HG03520 (cell line): ENCODE measurements around the gene RAPH1.
A peak's percentile ranks its signal among the peaks of the same experiment; 100 is the strongest.
"Not testable (repeated sequence)": the region's sequence is repeated elsewhere in the genome, so short reads cannot be mapped to it uniquely, and the experiment has no call there.

Experiments used
- ATAC-seq: cut with Tn5 transposase; IDR thresholded peaks from one replicate; pipeline ENCODE4 v1.9.1; 2021; ENCODE audit warnings: mild to moderate bottlenecking, moderate library complexity; ENCODE audit not compliant: unreplicated experiment

RAPH1 gene

GRCh38 chr2:203547356-203547755 lies 12.3 kb upstream of the RAPH1 start:
- ATAC-seq, result no peak

DNA sequence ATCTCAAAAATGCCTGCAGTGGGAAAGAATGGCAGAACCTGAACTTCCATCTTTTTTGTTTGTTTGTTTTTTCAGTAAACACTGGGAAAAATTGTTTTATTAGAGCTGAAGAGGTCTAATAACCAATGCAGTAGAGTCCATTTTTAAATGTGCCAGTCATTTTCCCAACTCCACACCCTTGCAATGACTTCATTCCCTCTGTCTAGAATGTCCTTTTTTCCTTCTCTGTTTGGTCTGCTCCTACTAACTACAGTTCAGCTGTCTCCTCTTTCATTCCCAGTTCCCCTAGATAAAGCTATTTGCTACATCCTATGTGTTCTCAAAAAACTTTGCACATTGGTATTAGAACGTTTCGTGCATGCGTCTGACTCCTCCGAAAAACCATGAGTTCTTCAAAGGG lies 9.3 kb upstream of the RAPH1 start:
- no peak for ATAC-seq

- ATAC-seq, result no peak
Observed at GRCh38 chr2:203543898-203544328, 8.8 kb upstream of the RAPH1 start.

- not testable (repeated sequence) for ATAC-seq
Observed at GRCh38 chr2:203540598-203540997, 5.5 kb upstream of the RAPH1 start.

DNA sequence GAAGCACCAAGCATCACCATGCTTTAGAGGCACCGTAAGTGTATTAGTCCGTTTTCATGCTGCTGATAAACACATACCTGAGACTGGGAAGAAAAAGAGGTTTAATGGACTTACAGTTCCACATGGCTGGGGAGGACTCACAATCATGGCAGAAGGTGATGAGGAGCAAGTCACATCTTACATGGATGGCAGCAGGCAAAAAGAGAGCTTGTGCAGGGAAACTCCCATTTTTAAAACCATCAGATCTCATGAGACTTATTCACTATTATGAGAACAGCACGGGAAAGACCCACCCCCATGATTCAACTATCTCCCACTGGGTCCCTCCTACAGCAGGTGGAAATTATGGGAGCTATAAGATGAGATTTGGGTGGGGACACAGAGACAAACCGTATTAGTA lies 3.1 kb upstream of the RAPH1 start:
- not testable (repeated sequence) for ATAC-seq

DNA sequence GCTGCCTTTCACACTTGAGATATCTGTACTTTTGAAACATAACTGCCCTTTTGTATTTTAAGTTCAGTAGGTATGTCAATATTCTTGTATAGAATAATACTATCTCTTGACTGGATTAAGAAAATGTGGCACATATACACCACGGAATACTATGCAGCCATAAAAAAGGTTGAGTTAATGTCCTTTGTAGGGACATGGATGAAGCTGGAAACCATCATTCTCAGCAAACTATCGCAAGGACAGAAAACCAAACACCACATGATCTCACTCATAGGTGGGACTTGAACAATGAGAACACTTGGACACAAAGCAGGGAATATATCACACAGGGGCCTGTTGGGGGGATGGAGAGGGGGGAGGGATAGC lies 1.5 kb upstream of the RAPH1 start:
- ATAC-seq, result not testable (repeated sequence)

- no peak for ATAC-seq
Observed at GRCh38 chr2:203535784-203536585, 884 bp upstream of the RAPH1 start.

DNA sequence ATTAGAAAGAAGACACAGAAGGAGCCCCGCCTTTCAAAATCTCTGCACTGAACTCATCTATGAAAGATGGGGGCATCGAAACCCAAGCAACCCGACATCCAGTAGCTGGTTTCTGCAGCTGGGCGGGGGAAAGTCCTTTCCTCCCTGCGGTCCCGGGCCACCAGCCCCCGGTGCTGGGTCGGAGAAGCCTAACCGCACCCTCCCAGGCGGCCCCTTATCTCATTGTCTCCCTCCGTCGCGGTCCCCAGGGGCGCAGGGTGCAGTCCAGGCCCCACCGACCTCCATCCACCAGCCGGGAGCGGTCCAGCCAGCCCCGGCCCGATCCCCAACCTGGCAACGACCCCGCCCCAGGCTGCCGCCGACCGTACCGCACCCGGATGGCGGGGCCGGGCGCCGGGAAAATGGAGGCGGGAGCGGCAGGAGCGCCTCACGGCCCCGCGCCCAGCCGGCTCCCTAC lies 452 bp downstream of the RAPH1 start:
- peak; percentile 29 for ATAC-seq

DNA sequence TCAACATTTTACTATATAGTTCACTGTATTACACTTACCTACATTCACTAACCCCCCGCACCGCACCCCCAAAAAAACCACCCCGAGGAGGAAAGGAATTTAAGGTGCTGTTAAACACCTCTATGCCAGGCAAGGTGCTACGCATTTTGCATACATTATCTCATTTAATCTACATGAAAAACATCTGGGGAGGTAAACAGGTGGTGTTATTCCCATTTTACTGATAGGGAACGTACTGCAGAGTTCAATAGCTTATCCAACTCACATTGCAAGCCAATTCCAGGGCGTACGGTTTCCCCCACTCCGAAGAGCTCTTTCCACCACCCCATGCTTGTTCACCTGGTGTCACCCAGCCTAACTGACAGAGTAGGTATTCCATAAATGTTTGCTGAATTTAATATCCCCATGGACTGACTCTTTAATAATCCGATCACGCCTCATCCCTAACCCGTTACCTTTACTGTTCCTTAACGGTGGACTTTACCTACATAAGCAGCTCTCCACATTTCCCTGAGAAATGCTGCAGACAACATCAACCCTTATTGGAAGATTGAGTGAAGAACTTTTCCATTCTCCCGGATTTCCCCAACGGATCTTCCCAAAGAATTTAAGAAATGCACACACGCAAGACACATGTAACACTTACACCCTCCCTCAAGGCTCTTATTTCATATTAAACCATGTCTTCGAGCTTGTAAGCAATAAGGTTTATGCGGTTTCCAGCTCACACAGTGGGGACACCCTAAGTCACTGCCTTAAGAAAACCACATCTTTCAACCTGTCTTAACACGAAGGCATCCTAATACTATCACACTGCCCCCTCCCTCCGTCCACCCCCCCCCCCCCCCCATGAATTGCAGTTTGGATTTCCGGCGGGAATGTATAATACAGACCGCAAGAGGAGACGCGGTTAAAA lies 1.2 kb downstream of the RAPH1 start:
- ATAC-seq, result no peak

GRCh38 chr2:203532957-203533658 lies 2.0 kb downstream of the RAPH1 start:
- ATAC-seq, result no peak

DNA sequence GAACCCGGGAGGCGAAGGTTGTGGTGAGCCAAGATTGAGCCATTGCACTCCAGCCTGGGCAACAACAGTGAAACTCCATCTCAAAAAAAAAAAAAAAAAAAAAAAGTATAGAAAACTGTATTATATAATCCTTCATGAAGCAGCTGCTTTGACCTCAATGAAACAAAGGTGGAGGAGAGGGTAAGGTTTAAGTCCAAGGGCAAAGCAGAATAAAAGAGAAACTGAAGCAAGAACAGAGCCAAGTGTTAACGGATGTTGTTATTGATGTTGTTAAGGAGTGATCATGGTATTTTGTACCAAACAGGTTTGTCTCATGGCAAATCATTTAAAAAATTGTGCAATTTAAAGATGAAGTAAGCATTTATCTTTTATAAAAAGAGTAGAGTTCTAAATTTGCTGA lies 7.4 kb downstream of the RAPH1 start:
- no peak for ATAC-seq

- not testable (repeated sequence) for ATAC-seq
Observed at GRCh38 chr2:203513268-203513667, 21.8 kb downstream of the RAPH1 start.

GRCh38 chr2:203510941-203511305 lies 24.2 kb downstream of the RAPH1 start:
- ATAC-seq, result no peak

DNA sequence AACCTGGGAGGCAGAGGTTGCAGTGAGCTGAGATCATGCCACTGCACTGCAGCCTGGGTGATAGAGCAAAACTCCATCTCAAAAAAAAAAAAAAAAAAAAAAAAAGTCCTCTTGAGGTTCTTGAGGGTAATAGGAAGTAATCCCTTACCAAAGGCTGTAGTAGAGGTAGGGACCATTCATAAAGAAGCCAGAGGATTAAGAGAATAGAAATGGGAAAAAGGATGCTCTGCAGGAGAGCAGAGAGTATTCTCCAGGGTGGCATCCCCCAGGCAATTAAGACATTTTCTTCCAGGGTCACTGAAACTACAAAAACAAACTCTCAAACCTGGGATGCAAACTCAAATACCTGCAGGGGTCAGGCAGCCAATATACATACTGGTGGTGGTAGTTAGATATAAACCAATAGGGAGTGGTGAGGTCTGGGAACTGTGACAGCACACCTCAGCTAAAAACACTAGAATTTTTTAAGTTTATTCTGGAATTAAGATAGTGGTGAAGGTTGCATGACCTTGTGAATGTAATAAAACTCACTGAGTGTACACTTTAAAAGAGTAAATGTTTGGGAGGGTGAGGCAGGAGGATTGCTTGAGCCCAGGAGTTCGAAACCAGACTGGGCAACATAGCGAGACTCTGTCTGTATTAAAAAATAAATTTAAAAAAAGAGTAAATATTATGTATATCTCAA lies 24.7 kb downstream of the RAPH1 start:
- no peak for ATAC-seq

GRCh38 chr2:203503460-203503859 lies 31.6 kb downstream of the RAPH1 start:
- not testable (repeated sequence) for ATAC-seq

DNA sequence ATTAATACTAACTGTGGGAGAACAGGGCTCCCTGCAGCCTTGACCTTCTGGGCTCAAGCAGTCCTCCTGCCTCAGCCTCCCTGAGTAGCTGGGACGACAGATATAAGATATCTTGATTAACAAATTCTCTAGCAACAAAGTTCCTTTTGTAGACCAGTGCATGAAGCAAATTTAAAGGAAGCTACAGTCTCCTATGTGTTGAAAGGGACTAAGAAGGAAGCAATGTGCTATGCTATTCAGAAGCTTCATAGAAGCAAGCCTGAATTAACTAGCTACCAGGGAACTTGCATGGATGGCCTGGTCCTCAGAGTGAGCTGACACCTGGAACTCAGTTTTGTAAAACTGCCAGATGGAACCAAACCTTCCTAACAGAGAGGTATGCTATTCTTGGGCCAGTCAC lies 33.2 kb downstream of the RAPH1 start:
- ATAC-seq, result no peak

GRCh38 chr2:203500951-203501350 lies 34.1 kb downstream of the RAPH1 start:
- no peak for ATAC-seq

DNA sequence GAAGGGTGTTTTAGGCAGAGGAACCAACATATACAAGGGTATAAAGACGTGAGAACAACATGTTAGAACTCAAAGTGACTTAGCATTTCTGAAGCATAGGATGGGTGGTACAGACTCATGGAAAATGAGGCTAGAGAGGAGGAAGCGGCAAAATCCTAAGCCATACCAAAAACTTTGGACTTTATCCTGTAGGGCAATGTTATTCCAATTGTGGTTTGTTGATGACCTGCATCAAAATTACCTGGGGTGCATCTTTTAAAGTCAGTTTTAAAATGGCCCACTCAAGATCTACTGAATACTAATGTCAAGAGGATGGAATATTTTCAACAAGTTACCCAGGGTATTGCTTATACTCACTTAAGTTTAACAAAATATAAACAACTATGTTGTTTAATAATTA lies 34.8 kb downstream of the RAPH1 start:
- ATAC-seq, result no peak

DNA sequence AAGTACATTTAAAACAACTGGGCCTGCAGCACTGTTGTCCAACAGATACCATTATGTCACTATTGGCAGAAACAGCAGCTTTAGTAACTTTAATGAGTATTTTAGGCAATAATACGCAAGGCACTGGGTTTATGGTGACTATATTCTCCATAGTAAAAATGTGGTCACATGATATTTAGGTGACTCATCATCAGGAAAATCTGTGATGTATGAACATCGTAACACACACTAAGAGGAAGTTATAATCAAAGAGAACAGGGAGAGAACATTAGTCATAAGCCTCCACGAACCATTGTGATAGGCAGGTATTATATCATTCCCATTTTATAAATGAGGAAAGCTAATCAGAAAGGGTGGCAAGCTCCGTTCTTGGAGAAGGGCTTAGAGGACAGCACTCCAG lies 36.9 kb downstream of the RAPH1 start:
- no peak for ATAC-seq

DNA sequence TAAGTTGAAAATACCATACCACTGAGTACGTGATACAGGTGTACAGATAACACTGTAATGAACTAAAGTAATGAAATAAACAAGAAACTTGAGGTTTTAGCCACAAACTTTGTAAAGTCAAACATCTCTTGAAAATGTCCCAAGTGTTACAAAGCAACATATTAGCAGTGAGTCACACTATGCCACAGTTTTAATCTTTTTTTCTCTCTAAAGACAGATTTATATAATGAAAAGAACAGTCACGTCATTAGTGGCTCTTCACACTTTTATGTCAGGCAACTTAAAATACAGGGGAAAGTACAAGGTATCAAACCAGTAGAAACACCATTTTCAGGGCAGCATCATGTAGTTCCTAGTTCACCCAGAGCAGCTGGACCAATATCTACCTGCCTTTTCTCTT lies 42.1 kb downstream of the RAPH1 start:
- no peak for ATAC-seq

DNA sequence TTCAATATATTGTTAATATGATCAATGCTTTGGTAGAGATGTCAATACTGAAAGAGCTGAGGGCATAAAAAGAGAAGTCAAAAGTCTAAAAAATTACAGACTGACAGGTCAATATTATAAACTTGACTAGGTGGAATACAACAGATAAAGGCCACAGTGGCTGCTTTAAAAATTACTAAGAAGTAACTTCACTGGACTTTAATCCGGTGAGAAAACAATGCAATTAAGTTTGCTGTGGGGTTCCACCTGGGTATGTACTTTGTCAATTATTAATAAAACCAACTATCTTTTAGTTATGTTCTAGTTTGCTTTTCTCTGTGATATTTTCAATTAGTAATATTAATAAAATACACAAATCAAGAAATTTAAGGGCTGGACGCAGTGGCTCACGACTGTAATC lies 44.7 kb downstream of the RAPH1 start:
- no peak for ATAC-seq
